Stimulated activated CD8-positive, alpha-beta memory T cell treated with anti-CD3 and anti-CD28 coated beads, Interleukin-7, amount 100 ng/mL, for 1 hour (primary cell): Measurements from ENCODE around the gene BRINP3.

Experiments used
- DNase-seq, 2 donors: peaks; one replicate each; pipeline ENCODE4 v3.0.0-alpha.2; 2020; ENCODE audit warnings: low read depth in 2 of 2

Gene BRINP3

DNA sequence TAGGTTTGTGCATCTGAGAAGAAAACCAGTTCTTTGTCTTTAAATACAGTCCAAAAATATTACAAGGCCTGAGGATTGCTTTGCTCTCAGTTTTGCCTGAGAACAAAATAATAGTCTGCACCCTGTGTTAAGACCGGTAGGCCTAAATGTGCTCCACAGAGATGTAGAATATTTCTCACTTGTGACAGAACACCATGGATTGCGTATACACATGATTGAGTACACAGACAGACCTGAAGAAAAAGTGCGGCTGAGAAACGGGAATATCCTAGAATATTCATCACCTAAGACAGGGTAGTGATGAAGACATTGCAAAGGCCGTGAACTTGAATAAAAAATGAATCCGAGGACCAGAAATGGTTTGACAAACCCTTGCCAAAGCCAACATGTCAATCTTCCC, 155.4 kb downstream of the BRINP3 start:
- no peak for DNase-seq

DNA sequence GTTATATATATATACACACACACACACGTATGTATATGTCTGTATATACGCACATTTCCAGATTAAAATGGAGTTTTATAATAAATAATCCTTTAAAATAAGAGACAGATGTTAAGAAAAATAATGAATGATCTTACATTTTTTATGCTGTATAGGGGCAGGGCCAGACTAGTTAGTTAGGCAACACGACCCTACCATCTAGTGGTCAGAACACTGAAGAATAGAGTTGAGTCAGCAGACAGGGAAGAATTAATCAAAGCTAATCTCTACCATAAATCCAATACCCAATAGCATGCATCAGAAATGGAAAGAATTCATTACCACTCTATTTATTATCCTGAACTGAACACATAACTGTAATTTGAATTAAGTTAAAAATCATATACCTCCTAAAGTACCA, 156.7 kb downstream of the BRINP3 start:
- DNase-seq: no peak

DNA sequence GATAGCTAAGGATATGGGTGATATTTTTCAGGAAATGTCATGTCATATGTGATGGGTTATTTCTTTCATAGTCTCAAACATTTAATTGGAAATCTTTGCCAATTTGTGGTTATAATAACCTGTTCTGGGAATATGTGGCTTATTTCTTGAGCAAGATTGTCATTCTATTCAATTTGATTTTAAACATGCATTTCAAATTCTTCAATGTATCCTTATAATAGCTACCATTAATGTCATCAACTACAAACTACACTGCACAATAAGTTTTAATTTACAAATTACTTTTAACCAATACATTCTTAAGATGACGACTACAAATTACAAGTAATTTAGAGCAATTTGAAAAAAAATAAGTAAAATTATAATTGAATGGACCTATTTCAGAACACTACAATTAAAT, 164.9 kb downstream of the BRINP3 start:
- DNase-seq: no peak

DNA sequence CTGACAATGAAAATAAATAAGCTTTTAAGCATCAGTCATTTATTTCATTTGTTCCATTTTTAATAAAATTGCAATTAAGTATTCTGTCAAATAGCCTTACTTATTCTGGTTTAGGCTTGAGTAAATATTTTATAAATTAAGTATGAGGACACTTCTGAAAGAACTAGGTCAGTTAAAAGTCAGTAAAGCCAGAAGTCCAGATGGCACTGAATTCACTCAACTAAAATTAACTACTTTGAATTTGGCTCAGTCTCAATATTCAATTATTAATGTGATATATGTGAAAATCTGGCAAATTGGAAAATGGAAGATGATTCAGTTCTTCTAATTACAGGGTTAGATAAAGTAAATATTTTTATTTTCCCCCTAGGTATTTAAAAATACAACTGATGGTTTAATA, 174.2 kb downstream of the BRINP3 start:
- DNase-seq: no peak

DNA sequence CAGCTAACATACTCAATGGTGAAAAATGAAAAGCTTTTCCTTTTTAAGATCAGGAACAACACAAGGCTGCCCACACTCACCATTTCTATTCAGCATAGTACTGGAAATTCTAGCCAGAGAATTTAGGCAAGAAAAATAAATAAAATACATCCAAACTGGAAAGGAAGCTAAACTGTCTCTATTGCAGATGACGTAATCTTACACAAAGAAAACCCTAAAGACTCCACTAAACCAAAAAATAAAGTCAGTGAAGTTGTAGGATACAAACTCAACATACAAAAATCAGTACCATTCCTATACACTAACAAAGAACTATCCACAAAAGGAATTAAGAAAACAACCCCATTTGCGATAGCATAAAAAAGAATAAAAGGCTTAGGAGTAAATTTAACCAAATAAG, 181.2 kb downstream of the BRINP3 start:
- no peak for DNase-seq

DNA sequence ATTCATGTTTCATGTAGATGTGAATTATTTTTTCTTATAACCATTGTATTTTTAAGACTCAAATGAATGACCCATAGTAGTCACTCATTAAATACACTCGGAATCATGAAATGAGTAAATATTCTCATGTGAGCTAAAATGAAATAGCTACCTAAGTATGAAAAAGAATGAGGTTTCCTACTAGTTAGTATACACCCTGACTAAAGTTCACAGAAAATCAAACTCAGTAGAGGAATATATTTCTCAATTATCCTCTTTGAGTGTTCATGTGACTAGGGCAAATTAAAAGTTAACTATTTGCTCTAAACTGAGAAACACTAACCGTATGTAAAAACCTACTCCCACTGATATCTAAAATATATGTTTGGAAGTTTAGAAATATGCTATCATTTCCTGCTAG, 187.8 kb downstream of the BRINP3 start:
- DNase-seq: no peak

DNA sequence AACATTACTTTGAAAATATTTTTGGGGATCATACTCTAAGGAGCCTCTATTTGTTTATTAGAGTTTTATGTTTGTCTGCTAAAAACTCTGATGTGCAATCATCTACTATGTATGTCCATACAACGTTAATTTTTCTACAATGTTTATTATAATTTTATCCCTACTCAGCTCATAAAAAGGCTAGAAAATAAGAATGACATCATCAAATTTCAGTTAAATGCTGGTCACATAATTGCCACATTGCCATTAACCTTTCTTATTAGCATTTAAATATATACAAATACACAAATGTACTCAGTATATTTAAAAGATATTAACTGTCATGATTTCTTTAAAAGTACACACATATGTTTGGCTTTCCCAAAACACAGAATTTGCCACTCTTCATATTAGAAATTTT, 191.6 kb downstream of the BRINP3 start:
- no peak for DNase-seq

DNA sequence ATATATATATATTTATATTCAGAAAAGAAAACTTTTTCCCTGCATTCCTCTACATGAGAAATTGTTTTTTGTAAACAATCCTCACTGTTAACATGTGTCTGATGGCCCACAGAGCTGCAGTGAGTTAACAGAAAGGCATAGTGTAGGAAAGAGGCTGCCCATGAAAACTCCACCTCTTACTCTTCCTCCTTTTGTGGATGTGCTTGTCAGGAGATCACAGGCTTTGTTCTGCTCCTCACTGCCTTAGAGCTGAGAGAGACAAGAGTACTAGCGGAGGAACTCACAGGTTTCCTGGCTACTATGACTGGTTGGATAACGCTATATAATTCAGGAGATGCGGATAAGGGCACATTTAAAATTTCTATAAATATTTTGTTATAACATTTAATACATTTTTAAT, 200.6 kb downstream of the BRINP3 start:
- DNase-seq: no peak

DNA sequence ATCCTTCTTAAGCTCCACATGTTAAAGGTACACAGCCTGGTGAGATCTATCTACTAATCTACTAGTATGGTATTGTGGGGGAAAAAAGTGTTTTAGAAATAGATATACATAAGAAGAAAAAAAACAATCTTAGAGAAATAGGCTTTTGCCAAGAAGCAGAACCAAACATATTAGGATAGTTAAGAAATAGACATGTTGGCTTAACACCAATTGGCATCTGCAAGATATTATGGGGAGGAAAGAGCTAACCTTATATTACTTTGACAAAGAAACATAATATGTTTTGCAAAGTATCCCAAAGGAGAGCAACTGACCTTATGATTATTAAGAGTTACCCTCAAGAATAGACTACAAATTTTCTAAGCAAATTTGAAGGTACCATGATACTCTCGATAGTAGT, 202.9 kb downstream of the BRINP3 start:
- DNase-seq: no peak

DNA sequence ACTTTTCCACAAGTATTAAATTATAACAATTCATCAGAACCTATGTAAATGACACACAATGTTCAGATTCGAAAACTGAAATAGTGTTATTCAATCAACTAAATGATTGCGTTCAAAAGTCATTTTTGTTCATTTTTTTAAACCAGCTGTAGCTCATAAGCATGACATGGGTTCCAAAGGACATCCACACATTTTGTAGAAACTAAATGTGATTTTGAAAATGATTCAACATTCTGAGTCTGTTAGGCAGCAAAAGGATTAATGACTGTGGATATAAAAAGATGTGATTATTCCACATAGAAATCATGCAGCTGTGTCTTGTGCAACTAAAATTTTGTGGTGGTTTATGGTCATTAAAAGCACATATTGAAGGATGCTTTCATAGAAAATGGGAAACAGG, 204.5 kb downstream of the BRINP3 start:
- no peak for DNase-seq

DNA sequence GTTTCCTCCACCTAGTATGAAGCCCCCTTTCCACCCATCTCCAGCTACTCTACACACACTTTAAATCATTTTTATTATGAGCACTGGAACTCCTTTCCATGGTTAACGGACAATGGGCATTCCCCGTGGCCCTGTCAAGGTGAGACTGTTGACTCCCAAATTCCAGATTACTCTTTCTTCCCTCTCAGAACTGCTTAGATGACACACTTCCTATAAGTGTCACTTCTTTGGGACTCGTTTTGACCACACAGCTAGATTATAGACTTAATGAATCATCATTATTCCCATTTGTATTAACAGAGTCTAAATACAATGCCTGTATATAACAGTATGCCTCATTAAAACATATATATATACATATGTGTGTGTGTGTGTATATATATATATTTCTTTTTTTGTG, 215.1 kb downstream of the BRINP3 start:
- DNase-seq: no peak

DNA sequence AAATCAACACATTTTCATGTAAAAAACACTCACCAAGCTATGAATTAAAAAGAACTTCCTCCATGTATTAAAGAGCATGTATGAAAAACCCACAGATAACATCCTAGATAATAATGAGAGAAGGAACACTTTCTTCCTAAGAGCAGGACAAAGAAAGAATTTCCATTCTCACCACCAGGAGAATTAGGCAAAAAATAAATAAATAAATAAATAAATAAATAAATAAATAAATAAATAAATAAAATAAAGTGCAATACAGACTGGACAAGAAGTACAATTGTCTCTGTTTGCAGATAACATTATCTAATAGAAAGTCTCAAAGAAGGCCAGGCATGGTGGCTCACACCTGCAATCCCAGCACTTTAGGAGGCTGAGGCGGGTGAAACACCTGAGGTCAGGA, 218.2 kb downstream of the BRINP3 start:
- no peak for DNase-seq

DNA sequence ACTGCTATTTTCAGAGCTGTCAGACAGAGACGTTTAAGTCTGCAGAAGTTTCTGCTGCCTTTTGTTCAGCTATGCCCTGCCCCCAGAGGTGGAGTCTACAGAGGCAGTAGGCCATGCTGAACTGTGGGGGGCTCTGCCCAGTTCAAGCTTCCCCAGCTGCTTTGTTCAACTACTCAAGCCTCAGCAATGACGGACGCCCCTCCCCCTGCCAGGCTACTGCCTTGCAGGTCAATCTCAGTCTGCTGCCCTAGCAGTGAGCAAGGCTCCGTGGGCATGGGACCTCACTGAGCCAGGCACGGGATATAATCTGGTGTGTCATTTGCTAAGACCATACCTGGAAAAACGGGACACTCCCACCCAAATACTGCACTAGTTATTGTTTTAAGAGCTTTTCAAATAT, 219.7 kb downstream of the BRINP3 start:
- no peak for DNase-seq

DNA sequence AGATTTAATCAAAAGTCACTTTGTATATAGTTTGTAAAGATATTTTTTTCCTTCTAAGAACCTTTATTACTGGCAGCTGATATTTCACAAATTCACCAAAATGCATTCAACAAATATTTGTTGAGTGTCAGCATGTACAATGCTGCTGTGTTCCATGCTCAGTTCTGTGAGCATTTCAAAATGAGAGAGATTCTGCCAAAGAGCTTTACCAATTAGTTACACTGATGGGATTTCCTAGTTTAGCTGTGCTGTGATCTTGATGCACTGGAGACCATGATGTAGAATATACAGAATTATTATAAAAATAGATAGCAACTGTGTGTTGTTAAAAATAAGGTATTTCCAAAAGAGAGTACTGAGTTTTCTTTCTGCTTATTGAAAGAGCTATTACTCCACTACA, 225.6 kb downstream of the BRINP3 start:
- DNase-seq: no peak

DNA sequence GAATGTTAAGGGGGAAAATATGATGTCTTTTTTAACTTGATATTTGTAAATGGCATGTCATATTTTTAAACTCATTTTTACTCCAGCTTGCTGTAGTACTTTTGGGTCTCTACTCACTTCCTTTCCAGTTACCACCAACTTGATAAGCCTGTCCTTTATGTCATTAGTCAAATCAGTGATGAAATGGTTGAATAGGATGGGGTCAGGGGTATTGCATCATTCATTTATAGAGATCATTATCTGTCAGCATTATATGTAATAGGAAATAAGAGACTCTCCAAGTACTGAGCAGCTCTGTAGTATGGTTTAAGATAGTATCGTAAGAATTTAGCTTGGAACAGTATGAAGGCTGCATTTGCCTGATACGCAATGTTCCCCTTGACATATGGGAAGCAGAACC, 227.3 kb downstream of the BRINP3 start:
- DNase-seq: no peak

DNA sequence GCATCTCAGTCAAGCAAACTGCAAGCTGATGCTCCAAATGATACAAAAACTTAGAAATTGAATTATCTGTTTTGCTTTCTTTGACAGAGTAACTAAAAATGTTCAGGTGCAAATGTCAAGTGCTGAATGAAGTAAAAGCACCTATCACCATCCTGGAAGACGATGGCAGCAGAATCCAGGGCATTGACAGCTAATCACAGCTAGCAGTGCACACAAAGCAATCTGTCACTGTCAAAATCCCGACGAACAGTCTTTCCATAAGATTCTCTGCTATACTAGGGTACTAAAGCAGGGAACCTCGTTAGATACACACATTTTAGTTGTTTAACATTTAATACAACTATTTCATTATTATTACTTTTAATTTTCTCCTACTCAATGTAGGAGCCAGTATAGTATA, 233.3 kb downstream of the BRINP3 start:
- DNase-seq: no peak

DNA sequence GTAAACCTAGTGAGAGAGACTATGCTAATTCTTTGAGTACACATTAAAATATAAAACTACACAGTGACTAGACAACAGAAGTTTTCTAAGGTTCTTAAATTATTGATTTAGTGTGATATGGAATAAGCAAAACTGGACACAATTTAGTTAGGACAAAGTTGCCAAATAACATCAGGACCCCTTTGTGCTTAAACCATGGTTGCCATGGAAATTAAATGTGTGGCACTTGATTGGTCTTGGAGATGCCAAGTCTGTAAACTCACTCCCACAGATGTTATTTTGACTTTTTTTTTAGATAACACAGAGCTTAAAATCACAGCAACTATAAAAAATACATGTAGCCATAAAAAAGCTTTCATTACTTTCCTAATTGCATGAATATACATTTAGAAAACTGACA, 234.6 kb downstream of the BRINP3 start:
- DNase-seq: no peak

DNA sequence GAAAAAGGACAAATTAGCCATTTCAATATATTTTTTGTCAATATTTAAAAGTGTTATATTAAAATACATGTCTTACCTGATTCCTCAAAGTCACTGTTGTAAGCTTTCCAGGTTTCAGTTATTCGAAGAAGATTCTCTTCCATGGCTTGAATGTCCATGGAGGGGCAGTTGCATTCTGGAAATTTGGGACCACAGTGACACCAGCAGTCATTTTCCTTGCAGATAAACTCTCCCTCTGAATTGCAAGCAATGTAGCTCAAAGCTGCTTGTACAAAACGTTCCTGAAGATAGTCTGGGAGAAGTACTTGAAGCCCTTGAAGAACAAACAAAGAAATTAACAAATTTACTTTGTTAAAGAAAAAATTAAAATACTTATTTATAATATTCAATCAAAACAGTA, 251.7 kb downstream of the BRINP3 start:
- no peak for DNase-seq

DNA sequence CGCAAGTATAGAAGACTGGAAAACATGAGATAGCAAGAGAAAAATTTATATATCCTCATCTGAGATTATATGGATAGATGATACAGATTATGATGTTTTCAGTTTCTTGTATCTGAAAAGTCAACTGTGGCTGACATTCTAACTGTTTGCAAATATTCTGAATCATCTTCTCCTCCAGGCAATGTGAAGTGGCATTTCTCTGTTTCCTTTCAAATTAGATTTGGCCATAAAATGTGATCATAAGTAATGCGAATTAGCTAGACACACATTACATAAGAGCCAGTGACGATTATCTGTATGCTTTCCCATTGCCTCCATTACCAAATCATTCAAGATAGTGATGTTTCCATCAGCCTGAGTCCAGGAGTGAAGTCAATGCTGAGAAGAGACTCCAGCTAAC, 265.2 kb downstream of the BRINP3 start:
- no peak for DNase-seq

DNA sequence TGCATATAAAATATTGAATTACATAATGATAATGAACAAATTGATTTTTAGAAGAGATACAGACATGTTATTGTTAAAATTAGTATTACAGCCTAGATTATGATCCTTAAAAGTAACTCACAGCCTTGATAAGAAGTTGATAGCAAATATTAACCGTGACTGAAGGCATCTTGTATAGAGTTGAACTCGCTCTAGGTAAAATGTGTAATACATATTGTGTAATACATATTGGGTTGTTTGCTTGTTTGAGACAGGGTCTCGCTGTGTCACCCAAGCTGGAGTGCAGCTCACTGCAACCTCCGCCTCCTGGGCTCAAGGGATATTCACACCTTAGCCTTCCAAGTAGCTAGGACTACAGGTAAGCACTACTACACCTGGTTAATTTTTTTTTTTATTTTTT, 269.9 kb downstream of the BRINP3 start:
- DNase-seq: no peak

DNA sequence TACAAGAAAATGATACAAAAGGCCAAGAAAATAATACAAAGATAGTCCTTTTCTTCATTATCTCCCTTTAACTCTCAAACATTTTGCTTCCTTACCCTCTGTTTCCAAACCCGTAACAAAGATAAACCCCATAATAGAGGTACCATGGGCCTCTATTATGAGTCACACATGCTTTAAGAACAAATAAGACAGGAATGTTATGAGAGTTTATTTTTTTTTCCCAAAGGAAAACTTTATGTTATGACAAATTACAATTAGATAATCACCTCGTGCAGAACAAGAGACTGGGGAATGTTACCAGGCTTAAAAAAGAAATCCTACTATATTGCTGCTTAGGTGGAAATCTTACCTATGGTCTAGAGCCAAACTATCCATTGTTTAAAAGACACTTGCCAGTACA, 272.0 kb downstream of the BRINP3 start:
- no peak for DNase-seq

DNA sequence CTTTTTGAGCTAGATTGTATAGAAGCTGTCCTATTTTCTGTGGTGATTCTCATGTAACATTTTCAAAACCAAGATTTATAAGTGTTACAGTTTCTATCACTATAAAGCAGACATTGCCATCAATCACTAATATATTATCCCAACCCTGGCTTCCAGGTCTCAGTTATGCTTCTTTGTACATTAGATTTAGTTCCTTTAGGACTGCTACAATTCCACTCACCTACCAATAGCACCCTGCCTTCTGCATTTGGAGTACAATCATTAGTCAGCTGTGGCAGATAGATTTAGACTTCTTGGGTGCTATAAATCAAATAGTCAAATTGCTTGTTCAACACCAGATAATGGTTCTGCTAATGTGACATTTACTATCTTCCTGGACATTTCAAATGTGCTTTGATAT, 281.6 kb downstream of the BRINP3 start:
- DNase-seq: no peak

DNA sequence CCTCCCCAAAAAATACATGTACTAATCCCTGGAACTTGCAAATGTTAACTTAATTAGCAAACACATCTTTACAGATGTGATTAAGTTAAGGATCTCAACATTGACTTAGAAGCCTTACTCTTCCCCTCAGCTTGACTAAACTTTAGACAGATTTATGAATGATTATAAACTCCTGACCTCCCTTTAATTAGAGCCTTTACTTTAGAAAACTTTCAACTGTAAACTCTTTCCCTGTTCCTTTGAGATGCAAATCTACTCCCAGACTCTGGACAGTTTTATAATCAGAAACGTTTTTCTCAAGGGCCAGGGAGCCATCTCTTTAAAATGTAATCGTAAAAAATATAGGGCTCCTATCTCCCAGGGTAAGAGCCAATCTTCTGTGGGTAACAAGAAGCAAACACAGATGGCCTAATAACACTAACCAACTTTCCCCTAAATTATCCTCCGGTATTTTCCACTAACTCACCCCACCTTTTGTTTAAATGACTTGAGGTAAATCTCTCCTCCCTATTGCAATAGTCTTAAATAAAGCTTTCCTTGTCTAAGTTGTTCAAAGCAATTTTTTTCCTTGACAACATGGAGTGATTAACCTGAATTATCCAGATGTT, 284.1 kb downstream of the BRINP3 start:
- no peak for DNase-seq

DNA sequence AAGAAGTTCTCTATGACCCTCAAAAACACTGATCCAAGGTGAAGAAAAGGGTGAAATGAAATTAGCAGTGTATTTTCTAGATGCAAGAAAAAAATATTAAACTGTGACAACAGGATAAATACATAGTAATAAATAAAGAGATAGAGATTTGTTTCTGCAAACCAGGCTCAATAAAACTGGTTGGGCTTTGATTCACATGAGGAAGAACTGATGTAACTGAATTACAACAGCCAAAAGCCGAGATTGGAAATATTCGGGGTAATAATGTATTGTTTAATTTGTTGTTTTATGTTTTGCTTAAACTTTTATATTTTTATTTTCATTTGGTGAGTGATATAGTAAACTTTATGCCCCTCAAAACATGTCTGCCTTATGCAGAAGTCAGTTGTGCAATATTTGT, 285.0 kb downstream of the BRINP3 start:
- DNase-seq: no peak

DNA sequence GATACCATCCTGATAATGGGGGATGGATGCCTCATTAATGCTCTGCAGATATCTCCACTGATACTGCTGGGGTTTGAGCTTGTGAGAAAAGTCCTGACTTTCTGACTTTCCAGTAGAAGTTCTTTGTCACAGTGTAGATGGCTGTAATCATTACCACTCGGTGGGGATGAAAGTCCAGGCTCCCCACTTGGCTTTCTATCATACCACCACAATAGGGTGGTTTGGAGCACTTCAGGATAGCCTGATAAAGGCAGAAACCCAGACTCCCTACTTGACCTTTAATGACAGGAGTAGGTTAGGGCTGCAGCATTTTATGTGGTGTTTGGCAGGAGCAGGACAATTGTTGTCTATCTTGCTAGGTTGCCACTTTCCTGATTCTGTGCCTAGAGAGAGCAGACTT, 294.1 kb downstream of the BRINP3 start:
- no peak for DNase-seq
